HG03520 (cell line): ENCODE data around the gene RNF144A.

ENCODE experiments used
- ATAC-seq: cut with Tn5 transposase; IDR thresholded peaks from one replicate; pipeline ENCODE4 v1.9.1; 2021; ENCODE audit warnings: mild to moderate bottlenecking, moderate library complexity; ENCODE audit not compliant: unreplicated experiment

The RNF144A gene

DNA sequence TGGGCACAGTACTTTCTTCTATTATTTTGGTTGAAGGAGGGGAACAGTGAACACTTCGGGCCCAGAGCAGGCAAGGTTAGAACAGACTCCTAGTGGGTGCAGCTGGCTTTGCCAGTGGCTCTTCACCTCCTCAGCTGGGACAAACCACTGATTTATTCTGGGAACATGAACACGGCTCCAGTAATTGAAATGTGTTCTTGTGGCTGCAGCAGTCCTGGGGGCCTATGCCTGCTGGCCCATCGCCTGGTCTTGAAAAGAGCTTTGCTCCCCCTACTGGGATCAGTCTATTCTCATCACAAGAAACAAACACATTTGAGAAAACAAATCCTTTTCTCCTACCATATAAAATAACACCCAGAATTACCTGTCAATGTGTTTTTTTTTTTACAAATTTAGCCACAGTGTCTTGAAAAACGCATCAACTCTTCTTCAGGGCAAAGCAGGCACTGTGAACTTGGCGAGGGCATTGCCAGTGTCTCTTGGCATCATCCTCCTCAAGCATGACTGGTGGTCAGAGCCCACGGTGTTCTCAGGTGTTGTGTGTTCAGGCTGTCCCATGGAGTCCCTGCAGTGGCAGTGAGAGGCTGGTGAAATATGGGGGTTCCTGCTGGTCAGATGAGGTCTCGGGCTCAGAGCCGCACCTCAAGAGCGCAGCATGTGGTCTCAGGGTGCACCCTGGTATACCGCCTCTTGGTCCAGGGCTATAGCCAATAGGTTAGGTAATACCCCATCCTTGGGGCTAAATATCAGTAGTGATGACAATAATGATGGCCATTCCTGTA is 51.3 kb downstream of the RNF144A start:
- ATAC-seq = no peak

DNA sequence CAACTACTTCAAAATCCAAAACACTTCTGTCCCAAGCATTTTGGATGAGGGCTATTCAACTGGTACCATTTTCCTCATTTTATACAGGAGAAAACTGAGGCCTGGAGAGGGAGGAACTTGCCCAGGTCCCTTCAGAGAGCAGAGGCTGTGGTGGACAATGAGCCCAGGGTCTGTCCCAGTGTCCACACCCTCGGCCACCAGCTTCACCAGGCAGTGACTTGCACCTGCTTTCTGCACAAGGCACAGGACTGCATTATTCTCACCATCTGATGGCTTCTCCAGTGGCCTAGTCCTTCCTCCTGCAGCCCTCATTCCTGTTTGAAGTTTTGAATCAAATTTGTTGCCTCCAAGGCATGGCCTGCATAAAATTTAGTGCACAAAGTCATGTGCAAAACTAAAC is 53.3 kb downstream of the RNF144A start:
- ATAC-seq = no peak

GRCh38 chr2:6970976-6971480 is 53.8 kb downstream of the RNF144A start:
- no peak for ATAC-seq

DNA sequence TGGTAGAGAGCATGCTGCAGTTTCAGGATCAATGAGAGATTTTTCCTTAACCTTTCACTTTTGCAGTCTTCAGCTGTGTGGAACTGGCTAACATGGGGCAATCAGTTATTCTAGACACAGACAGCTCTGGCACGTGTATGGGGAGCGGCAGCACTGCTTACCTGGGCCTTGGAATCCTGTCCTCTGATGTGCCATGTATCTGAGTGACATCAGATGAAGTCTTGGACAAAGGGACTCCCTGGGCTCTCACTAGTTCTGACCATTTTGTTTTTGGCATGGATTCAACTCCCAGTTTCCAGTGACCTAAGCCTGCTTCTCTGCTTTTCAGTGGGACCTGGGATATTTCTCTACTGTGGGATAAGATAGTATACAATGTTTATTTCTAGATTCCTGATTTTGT is 54.3 kb downstream of the RNF144A start:
- no peak for ATAC-seq

GRCh38 chr2:6972067-6972710 is 55.0 kb downstream of the RNF144A start:
- ATAC-seq = no peak

- ATAC-seq = no peak
These were observed 56.8 kb downstream of the RNF144A start for GRCh38 chr2:6973895-6974545.

- ATAC-seq = no peak
These were observed 58.8 kb downstream of the RNF144A start for GRCh38 chr2:6975988-6976387.

DNA sequence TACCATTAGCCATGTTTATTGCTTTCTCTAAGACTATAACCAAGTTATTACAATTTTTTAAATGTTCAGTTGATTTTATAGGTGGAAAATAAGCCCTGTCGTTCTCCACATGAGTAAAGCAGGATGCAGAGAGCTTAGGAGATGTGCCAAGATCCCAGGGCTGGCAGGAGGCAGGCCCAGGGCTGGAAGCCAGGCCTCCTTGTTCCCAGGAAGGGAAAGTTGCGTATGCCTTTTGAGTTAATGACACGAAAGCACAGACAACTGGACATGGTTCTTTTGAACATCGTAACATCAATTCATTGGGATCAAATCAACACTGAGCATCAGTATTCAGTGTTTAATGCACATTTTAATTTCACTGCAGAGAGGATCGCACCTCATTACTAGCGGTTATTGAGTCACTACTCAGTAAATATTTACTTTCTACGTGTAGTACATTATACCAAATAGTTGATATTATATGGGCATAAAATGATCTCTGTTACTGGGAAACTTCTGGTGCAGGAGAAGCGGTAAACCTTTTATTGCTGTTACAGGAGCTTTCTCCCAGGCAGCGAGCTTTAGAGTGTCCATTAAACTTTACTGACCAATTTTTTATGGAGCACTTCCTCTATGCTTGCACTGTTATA is 60.0 kb downstream of the RNF144A start:
- ATAC-seq = no peak

DNA sequence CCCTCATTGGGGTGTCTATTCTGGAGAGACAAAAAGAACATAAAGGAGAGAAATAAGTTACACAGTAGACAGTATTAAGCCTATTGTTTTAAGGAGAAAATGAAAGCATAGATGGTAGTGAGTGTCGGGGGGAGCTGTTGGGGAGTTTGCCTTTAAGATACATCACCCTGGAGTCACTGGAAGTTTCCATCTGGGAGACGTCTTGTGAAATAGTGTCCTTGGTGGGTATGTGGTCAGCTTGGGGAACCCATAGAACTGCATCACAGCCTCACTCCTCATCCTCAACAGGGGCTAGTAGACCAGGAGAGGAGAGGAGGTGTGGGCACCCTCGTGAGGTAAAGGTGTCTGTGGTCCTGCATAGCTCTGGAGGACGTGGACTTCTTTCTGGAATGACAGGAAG is 60.6 kb downstream of the RNF144A start:
- ATAC-seq = no peak

DNA sequence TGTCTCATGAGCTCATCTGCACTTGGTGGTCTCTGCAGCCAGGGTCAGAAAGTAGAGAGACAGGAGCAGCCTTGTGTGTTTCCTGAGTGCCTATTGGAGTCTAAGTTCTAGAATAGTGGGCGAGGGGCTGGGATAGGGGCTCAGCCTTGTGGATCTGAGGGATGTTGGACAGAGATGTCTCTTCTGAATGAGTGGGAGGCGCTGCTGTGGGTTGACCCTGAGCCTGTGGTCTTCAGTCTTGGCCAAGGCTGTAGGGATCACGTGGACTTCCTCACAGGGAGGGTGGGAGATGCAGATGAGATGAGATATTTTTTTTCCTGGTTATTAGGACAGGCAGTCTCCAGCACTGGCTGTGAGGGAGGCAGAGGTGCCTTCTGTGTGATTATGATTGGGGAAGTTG is 61.8 kb downstream of the RNF144A start:
- no peak for ATAC-seq

DNA sequence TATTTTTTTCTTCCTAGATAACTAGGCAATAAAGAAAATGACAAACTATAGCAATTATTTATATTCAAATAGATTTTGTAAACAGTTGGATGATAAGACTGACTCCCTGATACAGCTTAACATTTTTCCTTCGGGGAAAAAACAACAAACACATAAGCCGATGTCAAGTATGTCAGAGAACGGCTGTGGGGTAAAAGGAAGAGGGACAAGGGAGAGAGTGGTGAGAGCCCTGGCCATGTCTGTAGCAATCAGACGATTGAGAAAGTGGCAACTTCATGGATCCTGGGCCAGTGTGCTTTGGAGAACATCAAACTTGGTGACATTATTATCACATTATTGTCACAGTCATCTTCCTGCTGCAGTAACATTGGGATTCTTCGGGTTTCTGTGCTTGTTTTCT is 65.2 kb downstream of the RNF144A start:
- ATAC-seq = no peak

- no peak for ATAC-seq
These were observed 65.8 kb downstream of the RNF144A start for GRCh38 chr2:6982934-6983589.

DNA sequence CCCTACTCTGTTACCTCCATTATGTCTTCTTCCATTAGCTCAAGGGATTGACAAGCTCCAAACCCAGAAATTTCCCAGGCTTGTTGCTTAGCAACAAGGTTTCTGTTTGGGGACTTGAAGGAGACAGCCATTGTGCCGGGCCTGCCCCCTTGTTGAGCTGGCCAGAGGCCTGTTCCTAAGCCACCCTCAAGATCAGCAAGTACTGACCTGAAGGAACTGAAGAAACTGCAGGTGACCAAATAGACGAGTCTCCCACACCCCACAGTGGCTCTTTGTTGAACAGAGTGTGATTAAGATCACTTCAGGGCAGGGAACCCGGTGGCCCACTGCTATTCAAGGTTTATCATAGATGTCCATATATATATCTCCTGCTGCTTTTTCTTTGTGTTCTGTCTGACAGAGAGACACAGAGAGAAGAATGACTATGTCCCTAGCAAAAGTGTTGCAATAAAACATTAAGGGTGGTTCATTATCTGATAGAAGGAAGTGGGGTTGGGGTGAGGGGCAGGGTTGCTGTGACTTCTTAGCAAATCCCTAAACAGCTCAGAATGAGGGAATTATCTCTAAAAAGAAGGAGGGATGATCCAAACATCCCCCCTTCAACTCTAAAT is 69.2 kb downstream of the RNF144A start:
- ATAC-seq = no peak

- no peak for ATAC-seq
These were observed 69.7 kb downstream of the RNF144A start for GRCh38 chr2:6986912-6987361.

DNA sequence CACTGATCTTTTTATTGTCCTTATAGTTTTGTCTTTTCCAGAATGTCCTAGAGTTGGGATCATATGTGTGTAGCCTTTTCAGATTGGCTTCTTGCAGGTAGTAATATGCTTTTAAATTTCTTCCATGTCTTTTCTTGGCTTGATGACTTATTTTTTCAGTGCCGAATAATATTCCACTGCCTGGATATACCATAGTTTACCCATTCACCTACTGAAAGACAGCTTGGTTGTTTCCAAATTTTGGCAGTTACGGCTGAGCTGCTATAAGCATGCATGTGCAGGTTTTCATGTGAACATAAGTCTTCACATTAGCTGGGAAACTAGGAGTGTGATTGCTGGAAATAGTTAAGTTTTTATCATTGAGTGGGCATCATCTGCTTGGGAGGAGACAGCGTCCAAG is 73.7 kb downstream of the RNF144A start:
- no peak for ATAC-seq

DNA sequence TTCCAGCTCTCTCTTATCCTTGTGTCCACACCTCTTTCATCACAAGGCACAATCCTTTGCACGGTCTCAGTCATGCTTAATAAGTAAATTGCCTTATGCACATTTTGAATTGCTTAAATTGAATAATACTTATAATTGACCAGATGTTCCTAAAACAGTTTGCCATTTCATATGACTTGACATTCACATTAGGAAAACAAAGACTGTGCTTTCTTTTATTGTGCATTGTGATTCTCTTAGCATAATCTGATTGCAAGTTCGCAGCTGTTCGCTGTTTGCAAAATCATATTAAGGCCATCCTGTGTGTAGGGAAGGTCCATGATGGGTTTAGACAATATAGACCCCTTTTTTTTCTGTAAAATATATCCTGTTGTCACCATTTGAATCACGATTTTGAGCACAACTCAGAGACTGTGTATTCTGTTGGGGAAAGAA is 75.6 kb downstream of the RNF144A start:
- ATAC-seq = no peak

DNA sequence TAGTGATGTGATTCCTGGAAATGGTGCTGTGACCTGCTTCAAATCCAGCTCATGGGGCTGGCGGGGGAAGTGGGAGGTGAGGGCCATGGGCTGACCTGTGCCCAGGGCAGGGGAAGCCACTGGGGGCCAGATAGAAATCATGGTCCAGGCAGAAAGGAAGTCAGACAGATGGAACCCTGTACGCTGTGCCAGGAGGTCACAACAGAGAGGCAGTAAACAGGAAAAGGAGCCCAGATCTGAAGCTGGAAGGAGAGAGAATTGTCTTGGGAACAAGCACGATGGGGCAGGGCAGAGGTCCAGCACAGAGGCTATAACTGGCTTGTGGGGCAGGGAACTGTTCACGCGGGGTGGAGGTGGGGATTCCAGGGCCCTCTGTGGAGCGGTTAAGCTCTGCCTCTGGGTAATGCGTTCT is 76.0 kb downstream of the RNF144A start:
- no peak for ATAC-seq

DNA sequence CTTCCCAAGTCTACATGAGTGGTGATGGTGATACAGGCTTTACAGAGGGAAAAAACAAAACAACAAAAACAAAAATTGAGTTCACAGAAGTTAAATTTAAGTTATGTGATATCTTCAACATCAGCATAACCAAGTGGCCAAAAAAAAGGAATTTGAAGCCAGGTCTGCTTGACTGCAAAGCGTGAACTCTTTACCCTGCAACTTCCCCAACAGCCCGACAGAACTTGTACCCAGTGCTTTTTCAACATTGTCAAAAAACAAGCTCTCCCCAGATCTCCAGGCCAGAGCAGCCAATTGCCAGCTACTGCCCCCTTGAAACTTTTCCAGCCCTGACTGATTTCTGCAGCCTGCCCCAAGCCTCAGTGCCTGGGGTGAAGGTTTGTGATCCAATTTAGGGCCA is 76.7 kb downstream of the RNF144A start:
- ATAC-seq = no peak

- no peak for ATAC-seq
These were observed 77.4 kb downstream of the RNF144A start for GRCh38 chr2:6994536-6995128.
